KG1 (cell line): ENCODE data around the gene PPP5C.
"Not testable (repeated sequence)": the region's sequence is repeated elsewhere in the genome, so short reads cannot be mapped to it uniquely, and the experiment has no call there.

Experiments used
- DNase-seq: peaks from one replicate; lab custom pipeline; 2025; lab: John Stamatoyannopoulos, UW

Gene PPP5C

DNA sequence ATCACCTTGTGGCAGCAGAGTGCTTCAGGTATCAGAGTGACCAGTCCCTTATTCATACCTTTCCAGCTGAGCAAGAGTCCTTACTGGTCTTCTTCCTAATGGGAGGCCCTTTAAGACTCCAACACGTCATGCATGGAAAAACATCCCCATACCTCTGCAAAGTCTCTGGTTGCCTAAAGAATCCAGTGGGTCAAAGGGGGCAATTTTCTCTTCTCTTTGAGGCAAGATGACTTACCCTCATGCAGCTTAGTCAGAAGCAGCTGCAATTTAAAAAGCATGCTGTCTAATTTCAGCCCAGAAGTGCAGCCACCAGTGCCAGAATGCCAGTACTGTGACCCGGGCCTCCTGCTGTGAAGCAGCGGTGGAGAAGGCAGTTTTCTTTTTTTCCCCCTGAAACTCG, 18.7 kb downstream of the PPP5C start:
- DNase-seq, result no peak

- DNase-seq, result no peak
Observed at GRCh38 chr19:46366620-46367292, 19.9 kb downstream of the PPP5C start.

GRCh38 chr19:46367426-46367825, 20.5 kb downstream of the PPP5C start:
- no peak for DNase-seq

DNA sequence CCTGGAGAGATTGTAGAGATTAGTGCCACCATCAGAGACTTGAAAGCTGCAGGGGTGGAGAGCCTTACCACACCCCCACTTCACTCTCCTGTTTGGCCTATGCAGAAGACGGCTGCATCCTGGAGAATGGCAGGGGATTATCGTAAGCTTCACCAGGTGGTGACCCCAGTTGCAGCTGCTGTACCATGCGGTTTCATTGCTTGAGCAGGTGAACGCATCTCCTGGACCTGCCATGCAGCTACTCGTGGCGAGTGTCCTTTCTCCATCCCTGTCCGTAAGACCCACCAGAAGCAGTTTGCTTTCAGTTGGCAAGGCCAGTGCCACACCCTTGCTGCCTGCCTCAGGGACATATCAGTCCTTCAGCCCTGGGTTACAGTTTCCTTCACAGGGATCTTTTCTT, 21.2 kb downstream of the PPP5C start:
- DNase-seq, result no peak

GRCh38 chr19:46369817-46370216, 22.9 kb downstream of the PPP5C start:
- no peak for DNase-seq

DNA sequence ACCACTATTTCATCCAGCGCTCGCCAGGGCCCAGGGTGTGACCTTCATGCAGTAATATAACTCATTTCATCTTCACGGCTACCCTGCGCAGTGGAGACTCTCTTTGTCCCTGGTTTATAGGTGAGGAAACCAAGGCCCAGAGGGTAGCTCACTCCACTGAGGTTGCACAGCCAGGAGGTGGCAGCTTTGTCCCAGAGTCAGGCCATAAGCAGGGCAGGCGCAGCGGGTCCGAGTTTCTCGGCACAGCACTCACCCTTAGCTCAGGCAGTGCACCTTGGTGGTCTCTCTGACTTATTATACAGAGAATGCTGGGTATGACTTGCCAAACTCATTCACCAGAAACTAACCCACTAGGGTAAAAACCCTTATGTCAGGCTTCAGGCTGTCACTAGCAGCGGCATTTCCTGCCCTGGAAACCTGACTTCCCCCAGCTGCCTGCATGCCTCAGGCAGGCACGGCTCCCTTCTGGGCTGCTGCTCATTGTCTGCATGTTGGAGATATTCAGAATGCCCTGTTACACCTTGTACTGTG, 24.5 kb downstream of the PPP5C start:
- DNase-seq, result no peak

DNA sequence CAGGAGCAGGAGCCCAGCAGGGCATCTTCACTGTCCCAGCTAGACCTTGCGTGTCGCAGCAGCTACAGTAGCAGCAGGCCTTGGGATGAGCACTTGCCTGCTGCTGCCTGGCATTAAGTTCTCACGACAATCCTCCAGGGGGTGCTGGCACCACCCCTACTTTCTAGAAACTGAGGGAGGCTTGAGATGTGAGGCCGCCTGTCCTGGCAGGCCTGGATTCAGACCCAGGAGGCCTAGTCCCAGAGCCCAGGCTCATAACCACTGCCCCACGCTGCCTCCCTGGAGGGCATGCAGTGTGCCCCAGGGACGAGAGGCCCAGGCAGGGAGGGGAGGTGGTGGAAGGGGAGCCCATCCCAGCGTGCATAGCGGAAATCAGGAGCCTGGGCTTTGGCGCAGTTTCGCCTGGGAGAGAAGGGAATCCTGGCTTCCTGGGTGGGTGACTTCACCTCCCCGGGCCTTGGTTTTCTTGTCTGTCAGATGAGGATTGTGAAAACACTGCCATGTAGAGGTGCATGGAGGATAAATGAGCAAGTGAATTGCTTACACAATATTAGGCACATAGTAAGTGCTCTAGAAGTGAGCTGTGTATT, 26.1 kb downstream of the PPP5C start:
- DNase-seq, result no peak

DNA sequence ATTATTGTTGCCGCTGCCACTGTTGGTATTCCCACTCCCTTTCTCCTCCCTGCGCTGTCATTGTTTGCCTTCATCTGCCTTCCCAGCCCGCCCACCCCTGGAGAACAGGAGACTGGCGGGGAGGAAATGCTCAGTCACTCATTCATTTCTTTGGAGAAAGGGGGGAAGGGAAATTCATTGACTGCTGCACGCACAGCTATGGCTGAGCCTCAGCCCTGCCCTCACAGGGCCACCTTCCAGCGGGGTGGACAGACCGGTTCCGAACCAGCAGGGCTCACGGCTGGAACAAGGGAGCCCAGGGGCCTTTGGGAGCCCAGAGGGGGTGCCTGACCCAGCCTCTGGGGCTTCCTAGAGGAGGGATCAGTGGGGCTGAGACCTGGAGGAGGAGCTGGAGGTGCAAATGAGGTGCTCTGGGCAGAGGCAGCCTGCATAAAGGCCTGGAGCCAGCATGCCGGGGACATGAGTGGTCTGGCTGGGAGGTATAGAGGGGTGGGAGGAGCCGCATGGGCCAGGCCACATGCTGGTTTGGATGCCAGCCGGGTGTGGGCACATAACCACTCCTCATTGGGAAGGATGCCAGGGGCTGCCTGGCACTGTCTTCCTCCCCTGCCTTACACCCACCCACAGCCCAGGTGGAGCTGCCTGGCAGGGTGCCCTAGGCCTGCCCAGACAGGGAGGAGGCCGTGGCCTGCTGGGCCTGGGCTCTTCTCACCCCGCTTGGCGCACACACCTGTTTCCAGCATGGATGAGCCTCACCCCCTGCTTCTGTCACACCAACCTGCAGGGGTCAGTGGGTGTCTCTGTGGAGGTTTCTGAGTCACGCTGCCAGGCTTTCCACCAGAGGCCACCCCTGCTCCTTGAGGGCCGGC, 26.8 kb downstream of the PPP5C start:
- no peak for DNase-seq

GRCh38 chr19:46374536-46375475, 27.9 kb downstream of the PPP5C start:
- no peak for DNase-seq

DNA sequence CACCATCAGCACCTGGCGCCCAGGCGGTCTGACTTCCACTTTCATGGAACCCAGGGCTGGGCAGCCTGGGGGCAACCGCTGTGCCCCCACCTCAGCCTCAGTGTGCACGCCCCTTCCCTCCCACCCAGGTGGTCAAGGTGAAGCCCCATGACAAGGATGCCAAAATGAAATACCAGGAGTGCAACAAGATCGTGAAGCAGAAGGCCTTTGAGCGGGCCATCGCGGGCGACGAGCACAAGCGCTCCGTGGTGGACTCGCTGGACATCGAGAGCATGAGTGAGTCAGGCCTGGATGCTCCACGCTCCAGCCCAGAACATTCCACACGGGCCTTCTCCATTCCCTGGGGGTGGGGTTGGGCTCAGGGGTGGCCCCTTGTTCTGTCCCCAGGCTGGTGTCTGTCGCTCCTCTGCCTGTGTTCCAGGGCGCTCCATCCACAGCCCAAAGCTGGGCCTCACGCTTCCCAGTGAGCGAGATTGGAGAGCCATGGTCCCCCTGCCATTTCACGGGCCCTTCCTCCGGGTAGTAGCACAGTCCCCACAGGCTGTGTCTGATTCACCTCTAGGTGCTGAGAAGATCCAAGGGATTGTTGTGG, 28.7 kb downstream of the PPP5C start:
- not testable (repeated sequence) for DNase-seq

DNA sequence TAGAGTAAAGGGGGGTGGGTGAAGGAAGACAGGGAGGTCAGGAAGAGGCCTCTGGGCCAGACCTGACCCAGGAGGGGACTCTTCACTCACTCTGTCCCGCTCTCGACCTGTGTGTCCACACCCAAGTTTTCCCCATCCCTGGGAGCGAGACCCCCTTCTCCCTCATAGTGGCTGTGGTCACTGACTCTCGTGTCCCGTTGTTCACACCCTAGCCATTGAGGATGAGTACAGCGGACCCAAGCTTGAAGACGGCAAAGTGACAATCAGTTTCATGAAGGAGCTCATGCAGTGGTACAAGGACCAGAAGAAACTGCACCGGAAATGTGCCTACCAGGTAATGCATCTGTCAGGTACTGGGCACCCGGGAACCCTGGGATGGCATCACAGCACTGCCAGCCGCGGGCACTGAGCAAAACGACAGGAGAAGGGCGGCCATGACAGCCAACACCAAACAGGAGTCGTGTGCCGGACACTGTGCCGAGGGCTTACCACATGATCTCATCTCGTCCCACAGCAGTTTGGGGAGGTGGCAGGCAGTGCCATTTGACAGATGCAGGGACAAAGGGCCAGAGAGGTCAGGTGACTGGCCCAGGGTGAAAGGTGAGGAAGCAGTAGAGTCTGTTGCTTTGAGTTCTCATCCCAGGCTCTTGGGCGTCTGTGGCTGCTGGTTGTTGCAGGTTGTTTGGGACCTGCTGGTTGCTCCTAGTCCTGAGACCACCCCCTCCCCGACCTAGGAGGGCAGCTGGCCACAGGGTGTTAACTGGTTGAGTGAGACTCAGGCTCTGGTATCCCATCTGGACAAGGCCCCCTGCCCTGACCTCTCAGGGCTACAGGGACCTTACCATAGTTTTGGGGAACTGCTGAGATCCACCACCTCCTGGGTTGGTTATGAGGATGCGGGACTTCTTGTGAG, 29.6 kb downstream of the PPP5C start:
- no peak for DNase-seq

GRCh38 chr19:46378268-46378667, 31.4 kb downstream of the PPP5C start:
- no peak for DNase-seq

- DNase-seq, result no peak
Observed at GRCh38 chr19:46380690-46381089, 33.8 kb downstream of the PPP5C start.

DNA sequence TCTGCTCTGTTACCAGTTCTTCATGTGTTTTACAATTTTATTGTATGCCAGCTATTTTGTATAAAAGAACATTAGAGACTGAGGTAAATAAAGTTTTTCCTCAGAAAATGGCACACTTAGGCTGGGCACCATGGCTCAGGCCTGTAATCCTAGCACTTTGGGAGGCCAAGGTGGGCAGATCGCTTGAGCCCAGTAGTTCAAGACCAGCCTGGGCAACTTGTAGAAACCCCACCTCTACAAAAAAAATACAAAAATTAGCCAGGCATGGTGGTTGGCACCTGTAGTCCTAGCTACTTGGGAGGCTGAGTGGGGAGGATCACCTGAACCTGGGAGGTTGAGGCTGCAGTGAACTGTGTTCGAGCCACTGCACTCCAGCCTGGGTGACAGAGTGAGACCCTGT, 34.5 kb downstream of the PPP5C start:
- DNase-seq, result no peak

DNA sequence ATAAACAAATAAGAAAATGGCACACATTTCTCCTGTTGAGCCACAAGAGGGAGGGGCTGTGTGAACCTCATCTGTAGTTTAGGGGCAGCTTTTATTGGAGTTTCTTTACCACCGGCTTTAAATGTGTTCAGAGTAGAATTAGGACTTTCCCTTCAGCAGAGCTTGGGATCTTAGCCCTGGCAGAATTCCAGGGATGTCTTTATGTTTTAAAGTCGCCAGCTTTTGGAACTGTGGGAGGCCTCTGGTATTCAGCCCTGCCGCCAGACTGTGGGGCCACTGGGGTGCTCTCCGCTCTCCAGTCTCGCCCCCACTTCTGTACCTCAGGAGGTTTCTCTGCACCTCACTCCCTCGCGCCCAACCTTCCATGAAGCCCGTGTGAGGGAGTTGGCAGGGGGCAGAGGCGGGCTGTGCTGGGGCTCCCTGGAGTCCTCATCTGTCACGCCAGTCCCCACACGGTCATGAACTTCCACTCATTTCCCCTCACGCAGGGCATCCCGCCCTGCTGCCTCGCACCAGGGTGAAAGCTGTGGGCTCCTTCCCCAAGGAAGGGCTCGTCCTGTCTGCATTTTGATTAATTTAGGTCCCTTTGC, 35.0 kb downstream of the PPP5C start:
- DNase-seq, result no peak

GRCh38 chr19:46383171-46383815, 36.4 kb downstream of the PPP5C start:
- DNase-seq, result no peak

DNA sequence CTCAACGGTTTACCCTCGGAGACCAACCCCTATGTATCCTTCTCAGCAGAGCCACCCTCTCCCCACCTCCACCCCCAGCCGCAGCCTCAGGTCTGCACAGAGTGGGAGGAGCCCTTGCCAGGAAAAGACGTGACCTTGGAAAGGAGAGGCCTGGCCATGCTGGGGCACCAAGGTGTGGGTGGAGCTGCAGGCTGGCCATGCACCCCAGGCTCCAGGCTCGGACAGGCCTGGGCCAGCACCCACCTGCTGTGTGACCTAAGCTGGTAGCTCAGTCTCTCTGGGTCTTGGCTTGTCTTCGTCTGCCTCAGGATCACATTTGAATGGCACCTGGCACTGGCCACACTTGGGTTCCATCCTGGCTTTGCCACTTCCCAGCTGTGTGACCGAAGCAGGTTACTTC, 37.0 kb downstream of the PPP5C start:
- no peak for DNase-seq

- no peak for DNase-seq
Observed at GRCh38 chr19:46384396-46384795, 37.5 kb downstream of the PPP5C start.

DNA sequence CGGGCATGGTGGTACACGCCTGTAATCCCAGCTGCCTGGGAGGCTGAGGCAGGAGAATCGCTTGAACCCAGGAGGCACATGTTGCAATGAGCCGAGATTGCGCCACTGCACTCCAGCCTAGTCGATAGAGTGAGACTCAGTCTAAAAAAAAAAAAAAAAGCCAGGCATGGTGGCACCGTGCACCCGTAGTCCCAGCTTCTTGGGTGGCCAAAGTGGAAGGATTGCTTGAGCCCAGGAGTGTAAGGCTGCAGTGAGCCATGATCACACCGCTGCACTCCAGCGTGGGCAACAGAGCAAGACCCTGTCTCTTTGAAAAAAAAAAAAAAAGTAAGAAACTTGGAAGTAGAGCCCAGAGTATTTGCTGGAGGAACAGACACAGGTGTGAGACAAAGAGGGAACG, 38.7 kb downstream of the PPP5C start:
- DNase-seq, result no peak
